ENCODE measurements around the gene BAG5.

The BAG5 gene

DNA sequence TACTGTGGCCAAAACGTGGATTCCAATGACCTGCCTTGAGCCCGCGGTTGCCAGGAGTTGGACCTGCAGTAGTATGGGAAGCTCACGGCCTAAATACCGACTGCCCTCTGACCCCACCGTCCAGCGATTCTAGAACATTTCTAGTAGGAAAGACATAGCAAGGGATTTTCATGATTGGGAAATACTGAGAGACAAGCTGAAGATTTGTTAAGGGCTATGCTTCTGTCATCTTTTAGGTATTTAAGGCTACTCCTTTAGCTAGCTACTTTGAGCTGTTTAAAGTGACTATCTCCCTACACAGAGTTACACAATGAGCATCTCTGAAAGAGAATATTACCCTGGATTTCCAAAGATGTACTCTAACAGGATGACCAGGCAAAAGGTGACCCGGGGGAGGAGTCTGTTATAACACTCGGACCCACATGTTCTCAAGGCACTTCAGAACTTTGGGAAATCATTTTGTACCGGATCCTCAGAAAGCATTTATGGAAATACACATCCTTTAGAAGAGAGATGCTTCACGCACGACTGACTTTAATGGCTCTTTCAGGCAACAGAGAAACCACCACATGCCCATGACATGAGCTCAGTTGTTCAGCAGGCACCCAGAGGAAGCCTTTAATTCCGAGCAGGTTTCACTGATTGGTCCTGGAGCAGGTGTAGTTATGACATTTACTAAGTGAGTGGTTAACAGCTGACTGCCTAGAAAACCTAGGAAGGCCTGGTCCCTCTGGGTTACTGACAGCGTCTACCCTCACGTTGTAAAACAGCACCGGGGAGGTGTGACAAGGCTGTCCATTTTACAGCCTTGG is 4.2 kb downstream of the BAG5 start:
- H3K4me3 ChIP-seq (ENCODE audit: low read depth, low read length), result no peak overlapping the region
- TF ChIP-seq, protein P1, sequence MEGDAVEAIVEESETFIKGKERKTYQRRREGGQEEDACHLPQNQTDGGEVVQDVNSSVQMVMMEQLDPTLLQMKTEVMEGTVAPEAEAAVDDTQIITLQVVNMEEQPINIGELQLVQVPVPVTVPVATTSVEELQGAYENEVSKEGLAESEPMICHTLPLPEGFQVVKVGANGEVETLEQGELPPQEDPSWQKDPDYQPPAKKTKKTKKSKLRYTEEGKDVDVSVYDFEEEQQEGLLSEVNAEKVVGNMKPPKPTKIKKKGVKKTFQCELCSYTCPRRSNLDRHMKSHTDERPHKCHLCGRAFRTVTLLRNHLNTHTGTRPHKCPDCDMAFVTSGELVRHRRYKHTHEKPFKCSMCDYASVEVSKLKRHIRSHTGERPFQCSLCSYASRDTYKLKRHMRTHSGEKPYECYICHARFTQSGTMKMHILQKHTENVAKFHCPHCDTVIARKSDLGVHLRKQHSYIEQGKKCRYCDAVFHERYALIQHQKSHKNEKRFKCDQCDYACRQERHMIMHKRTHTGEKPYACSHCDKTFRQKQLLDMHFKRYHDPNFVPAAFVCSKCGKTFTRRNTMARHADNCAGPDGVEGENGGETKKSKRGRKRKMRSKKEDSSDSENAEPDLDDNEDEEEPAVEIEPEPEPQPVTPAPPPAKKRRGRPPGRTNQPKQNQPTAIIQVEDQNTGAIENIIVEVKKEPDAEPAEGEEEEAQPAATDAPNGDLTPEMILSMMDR (IDR thresholded peaks at IDR 0.05; ENCODE audit: borderline replicate concordance, insufficient read depth, low read depth, low read length), result no peak

DNA sequence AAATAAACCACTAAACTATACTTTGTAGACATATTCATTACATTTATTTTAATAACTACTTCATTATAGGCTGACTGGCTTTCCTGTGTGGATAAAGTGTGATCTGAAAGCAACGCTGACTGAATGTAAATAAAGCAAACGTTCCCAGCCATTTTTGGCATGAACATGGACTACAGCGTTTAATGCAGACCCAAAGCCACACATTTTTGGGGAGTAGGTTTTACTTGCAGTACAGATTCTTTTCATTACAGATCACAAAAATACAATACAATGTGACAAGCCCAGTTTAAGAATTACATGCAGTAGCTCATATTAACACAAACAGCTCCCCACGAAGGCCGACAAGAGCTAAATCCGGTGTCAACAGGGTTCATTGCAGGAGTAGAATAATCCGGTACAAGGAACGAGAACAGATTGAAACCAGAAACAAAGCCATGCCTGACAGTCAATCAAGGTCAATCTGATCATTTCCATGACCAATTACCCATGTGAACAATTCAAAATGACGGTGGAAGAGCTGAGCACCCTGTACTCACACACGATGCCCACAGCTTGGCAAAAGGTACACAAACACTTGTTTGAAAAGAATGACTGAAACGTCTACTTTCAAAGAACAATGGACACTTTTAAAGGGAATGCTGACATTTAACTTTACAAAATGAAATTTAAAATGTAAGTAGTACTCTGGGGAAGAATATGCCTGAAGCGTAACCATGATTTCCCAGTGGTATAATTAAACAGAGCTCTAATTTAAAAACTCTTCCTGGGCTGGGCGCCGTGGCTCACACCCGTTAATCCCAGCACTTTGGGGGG is 5.3 kb downstream of the BAG5 start:
- H3K4me3 ChIP-seq (ENCODE audit: low read depth, low read length), result no peak overlapping the region
- TF ChIP-seq, protein P1 (IDR thresholded peaks at IDR 0.05; ENCODE audit: borderline replicate concordance, insufficient read depth, low read depth, low read length), result no peak

DNA sequence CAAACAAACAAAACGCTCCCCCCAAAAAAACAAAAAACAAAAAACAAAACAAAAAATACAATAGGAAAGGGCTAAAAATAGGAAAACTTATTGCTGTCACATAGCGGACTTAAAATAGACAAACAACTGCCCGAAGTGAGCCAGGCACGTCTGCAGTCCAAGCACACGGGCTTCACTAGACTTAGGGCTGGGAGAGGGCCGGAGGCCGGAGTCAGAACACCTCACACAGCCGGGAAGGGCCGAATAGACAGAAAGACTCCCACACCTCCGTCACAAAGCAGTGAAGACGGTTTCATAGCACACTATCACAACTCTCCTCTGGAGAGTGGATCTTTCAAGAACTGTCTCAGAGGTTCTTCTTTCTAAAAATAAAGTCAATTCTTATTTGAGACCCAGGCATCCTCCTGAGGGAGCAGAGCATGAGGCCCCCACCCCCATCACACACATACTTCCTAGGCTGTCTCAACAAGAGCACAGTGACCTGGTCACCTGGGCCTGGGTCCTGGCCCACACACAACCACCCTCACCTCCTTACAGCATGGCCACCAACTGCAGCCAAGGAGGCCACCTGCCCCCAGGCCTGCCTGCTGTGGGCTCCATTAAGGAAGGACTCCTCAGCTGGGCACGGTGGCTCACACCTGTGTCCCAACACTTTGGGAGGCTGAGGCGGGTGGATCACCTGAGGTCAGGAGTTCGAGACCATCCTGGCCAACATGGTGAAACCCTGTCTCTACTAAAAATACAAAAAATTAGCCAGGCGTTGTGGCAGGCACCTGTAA is 6.7 kb downstream of the BAG5 start:
- TF ChIP-seq, protein P1 (IDR thresholded peaks at IDR 0.05; ENCODE audit: borderline replicate concordance, insufficient read depth, low read depth, low read length), result no peak
- H3K4me3 ChIP-seq (ENCODE audit: low read depth, low read length), result no peak overlapping the region

DNA sequence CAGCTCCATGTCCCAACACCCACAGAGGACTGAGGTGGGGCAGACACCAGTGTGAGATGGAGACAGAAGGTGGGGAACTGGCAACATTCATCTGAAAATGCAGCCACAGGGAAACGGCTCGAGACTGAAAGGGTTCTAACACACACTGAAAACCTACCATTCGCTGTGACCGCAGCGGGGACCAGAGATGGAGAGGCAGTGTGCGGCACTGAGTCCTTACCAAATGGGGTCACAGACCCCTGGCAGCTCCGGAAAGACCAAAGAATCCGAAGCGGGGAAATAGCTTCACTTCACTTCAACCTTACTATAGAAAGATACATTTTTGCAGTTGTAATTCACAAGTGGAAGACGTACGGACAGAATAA is 9.6 kb downstream of the BAG5 start:
- H3K4me3 ChIP-seq (ENCODE audit: low read depth, low read length), result no peak overlapping the region
- TF ChIP-seq, protein P1 (IDR thresholded peaks at IDR 0.05; ENCODE audit: borderline replicate concordance, insufficient read depth, low read depth, low read length), result no peak

DNA sequence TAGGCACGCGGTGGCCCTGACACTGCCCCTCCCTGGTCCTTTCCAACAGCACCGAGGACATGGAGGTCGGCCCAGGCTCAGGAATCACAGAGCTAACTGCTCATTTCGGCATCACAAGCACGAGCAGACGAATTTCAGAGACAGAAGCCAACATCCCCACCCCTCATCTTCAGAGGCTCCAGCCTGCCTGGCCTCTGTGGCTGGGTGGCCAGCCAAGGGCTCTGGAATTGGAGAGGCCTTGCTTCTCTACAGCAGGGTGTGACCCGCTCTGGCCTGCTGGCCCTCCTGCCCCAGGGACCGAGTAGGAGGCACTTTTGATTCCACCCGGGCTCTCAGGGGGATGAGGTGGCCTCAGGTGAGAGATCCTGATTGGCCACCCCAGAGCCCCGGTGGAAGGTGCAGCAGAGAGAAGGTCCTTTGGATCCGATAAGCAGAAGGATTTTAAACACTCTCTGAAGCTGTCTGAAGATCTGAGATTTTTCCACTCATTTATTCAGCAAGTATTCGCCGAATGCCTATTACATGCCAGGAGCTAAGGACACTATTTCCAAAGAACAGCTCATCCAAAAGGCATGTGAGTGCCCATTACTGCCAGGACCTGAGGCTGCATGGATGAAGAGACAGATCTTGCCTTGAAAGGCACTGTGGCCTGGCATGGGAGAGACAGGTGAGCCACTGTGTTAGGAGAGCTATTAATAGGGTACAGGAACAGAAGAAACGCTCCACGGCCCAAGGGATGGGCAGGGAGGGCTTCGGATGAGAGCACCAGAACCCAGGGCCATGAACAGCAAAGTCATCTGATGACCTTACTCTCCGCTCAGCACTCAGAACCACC is 10.2 kb downstream of the BAG5 start:
- no peak overlapping the region for H3K4me3 ChIP-seq (ENCODE audit: low read depth, low read length)
- TF ChIP-seq, protein P1 (IDR thresholded peaks at IDR 0.05; ENCODE audit: borderline replicate concordance, insufficient read depth, low read depth, low read length), result no peak

DNA sequence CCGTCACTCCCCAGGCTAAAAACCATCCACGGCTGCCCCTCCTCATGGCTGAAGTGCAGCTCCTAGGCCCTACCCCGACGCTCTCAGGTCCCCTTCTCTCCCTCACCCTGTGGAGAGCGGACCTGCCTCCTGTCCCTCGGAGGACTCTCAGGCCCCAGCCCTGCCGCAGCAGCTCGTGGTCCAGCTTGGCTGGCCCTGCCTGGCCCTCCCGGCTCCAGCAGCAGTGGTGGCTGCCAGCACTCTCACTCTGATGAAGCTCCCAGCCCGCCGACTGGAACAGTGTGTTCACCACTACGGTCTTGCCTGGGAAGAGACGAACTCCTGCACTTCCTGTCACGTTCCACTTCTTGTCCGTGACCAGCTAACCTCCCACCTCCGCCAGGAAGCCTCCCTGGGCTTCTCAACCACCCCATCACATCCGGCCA is 11.1 kb downstream of the BAG5 start:
- no peak overlapping the region for H3K4me3 ChIP-seq (ENCODE audit: low read depth, low read length)
- TF ChIP-seq, protein P1 (IDR thresholded peaks at IDR 0.05; ENCODE audit: borderline replicate concordance, insufficient read depth, low read depth, low read length), result no peak
